Activated CD4-positive, CD25-positive, alpha-beta regulatory T cell treated with anti-CD3 and anti-CD28 coated beads, Interleukin-2, amount 50 U/mL, for 72 hours (primary cell): ENCODE measurements around the gene UHRF2.
"Not testable (repeated sequence)": the region's sequence is repeated elsewhere in the genome, so short reads cannot be mapped to it uniquely, and the experiment has no call there.

ENCODE experiments used
- DNase-seq: peaks from one replicate; pipeline ENCODE4 v3.0.0; 2021

UHRF2 gene

DNA sequence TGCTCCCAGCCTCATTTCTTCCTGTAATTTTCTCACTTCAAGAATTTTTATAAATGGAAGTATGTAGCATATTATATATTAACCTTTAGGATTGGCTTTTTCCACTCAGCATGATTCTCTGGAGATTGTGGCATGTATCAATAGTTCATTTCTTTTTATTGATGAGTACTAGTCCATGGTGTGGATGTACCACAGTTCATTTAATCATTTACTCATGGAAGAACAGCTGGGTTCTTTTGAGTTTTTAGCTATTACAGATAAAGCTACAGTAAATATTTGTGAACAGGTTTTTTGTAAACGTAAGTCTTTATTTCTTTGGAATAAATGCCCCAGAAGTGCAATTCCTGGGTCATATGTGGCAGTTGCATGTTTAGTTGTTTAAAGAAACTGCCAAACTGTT, 76.1 kb downstream of the UHRF2 start:
- DNase-seq: no peak

- DNase-seq: no peak
Observed at GRCh38 chr9:6490863-6491262, 77.9 kb downstream of the UHRF2 start.

DNA sequence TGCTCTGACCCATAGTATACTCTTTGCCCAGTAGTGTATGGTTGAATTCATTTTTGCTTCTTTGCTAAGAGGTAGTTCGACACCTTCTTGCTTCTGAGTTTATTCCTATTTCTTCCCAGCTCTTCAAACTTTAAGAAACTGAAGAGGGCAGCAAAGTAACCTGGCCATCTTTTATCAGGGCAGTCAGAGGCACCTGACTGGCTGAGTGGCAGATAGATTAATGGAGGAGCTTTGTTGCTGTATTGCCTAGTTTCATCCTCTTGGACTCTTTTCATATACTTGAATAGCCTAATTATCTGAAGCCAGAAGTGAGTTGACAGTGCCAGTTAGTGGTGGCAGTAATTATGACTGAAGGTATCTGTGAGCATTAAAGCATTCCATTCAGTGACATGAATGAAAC, 82.5 kb downstream of the UHRF2 start:
- DNase-seq: no peak

GRCh38 chr9:6498982-6499381, 86.0 kb downstream of the UHRF2 start:
- no peak for DNase-seq

- no peak for DNase-seq
Observed at GRCh38 chr9:6501526-6502210, 88.7 kb downstream of the UHRF2 start.

GRCh38 chr9:6502399-6502798, 89.4 kb downstream of the UHRF2 start:
- DNase-seq: no peak

DNA sequence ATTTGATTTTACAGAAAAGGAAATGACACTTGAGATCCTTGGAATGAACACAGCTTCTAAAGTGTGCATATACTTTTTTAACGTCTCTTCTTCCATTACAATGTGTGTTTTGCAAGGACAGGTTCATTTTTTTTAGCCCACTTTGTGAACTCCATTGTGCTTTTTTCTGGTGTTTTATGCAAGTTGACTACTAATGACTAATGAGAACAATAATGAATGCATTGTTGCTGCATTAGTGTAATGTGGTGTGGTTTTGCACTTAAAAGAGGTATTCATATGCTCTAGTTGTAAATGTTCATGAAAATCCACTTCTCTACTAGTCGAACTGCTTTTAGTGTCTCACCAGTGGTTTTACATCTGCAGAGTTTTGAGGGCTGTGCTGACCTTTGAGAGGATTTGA, 93.6 kb downstream of the UHRF2 start:
- DNase-seq: no peak

DNA sequence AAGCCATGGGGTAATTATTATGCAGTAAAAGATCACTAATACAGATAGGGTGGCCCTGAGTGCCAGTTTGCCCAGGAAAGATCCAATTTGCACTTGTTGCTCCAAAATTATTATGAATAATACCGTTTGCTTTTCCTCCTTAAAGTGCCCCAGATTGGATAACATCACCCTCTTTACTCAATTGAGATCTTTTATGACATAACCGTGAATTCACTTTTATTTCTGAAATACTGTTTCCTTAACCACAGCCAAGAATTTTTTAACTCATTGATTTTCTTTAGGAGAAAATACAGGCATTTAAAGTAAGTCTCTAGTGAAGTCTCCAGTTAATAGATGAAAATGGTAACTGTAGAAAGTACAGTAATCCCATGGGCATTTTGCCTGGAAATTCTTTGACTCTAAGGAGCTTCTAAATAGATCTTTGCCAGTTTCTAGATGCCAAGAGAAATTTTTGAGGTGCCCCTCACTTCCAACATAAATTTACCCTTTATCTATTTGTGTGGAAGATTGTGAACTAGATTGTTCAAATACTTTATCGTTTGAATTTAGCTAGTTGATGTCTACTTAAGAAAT, 99.2 kb downstream of the UHRF2 start:
- no peak for DNase-seq

GRCh38 chr9:6522263-6522662, 109.3 kb downstream of the UHRF2 start:
- no peak for DNase-seq

DNA sequence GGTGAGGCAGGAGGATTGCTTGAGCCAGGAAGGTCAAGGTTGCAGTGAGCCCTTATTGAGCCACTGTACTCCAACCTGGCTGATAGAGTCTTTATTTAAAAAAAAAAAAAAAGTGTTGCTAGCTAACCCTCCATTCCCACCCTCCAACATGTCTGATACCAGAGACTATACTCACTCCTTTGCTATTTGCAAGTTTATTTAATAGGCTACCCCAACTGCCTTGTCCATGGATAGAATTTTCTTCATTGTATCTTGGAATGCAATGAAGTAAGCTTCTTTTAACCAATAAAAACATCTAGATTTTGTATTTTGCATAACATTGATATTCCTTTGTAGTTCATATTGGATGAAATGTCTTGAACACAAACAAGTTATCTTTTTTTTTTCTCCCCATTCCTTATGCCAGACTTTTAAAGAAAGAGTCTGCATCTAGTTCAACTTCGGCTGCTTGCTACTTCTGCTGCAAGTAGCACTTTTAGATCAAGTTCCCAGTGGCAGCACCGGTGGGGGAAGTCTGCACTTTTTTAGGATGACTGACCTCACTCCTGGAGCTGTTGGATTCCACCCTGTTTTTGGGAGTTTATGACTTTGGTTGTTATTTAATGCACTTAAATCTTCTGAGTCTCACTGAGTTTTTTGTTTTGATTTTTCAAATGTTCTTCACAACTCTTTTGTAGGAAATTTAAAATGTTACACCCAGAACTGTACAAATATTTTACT, 112.5 kb downstream of the UHRF2 start:
- DNase-seq: no peak

DNA sequence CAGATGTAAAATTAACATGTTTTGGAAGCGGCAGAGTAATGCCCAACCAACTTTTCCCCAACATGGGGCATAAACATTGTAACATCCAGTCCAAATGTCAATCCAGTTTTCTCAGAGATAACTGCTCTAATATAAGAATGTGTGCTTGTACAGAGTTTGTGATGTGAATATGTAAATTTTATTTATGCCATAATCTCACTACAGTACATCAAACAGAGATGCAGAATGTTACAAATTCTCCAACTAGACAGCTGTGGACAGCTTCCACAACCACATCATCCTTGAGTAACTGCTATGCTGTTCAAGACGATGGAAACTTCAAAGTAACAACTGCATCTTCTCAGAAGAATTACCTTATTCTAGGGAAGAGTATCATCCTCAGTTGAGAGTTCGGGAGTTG, 122.6 kb downstream of the UHRF2 start:
- no peak for DNase-seq

DNA sequence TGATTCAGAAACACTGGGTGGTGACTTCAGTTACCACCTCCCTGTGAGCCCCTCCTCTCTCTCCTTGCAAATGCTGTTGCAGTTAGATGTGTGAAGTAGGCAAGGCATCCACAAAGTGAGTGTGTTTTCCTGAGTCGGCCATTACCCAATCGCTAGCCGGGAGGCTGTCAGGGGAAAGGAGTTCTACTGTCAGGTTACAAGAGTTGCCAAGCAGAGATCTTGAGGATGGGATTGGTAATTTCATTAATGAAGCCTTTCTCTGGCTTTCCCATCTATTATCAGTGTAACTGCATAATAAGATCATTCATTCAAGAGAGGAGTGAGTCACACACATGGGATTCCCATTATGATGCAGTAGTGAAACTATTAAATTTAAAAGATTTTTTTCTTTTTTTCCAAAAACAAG, 125.7 kb downstream of the UHRF2 start:
- DNase-seq: no peak

DNA sequence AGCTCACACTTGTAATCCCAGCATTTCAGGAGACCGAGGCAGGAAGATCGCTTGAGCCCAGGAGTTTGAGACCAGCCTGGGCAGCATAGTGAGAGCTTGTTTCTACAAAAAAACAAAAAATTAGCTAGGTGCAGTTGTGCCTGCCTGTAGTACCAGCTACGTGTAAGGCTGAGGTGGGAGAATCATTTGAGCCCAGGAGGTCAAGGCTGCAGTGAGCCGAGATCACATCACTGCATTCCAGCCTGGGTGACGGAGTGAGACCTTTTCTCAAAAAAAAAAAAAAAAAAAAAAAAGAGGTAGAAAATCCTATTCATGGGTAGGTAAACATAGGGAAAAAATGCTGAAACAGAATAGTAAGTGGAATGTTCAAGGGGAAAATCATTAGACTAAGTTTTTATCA, 129.6 kb downstream of the UHRF2 start:
- not testable (repeated sequence) for DNase-seq

- DNase-seq: no peak
Observed at GRCh38 chr9:6543204-6543603, 130.2 kb downstream of the UHRF2 start.

- no peak for DNase-seq
Observed at GRCh38 chr9:6545017-6545691, 132.2 kb downstream of the UHRF2 start.

DNA sequence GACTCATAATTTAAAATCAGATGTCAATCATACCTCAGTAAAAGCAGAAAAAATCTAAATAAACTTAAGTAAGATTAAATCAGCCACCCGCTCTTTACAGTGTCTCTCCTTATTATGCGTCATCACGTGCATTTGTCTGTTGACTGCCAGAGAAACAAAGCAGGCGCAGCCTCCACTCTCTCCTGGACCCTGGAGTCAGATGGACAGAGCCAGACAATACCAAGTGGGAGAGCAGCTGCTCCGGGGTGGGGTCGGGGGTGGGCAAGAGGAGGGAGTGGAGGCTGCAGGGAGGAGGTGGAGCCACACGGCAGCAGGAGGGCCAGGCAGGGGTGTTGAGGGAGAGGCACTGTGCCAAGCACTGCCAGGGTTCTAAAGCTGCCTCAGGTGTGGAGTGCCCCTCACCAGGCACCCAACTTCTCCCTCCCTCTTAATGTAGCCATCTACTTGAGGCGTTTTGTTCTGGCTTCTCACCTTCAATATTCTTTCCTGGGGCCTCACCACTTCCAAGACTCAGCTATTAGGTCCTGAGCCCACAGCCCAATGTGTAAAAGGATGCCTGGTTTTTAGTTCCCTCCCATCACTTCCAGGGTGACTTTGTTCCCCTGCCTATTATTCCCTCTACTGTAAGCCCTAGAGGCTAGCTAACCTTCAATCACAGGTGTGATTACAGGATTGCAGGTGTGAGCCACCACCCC, 136.3 kb downstream of the UHRF2 start:
- no peak for DNase-seq

- DNase-seq: no peak
Observed at GRCh38 chr9:6551136-6551535, 138.1 kb downstream of the UHRF2 start.

- no peak for DNase-seq
Observed at GRCh38 chr9:6552033-6552432, 139.0 kb downstream of the UHRF2 start.

GRCh38 chr9:6552498-6553121, 139.6 kb downstream of the UHRF2 start:
- no peak for DNase-seq

- DNase-seq: no peak
Observed at GRCh38 chr9:6553866-6554265, 140.9 kb downstream of the UHRF2 start.
